ENCODE measurements around the gene SREBF2.

GRCh38 chr22:41810022-41810421 is 22.9 kb upstream of the SREBF2 start:
- no peak for TF ChIP-seq POLR2A (IDR thresholded peaks at IDR 0.05; ENCODE audit: low read depth, low read length)
- no peak for TF ChIP-seq TAF1 (IDR thresholded peaks at IDR 0.05; ENCODE audit: borderline replicate concordance, low read depth, low read length)

Measured in GM12892 (cell line).